Glomerular visceral epithelial cell (primary cell): Measurements from ENCODE around the gene SPPL2C.

Experiments used
- DNase-seq: peaks from one replicate; pipeline ENCODE4 v3.0.0-alpha.2; 2016; ENCODE audit errors: extremely low spot score

The SPPL2C gene

GRCh38 chr17:45877467-45877866 is 32.8 kb downstream of the SPPL2C start:
- DNase-seq: no peak

- no peak for DNase-seq
Measured at GRCh38 chr17:45883063-45883462, 38.4 kb downstream of the SPPL2C start.

GRCh38 chr17:45886852-45887251 is 42.2 kb downstream of the SPPL2C start:
- DNase-seq: no peak

GRCh38 chr17:45888392-45888791 is 43.7 kb downstream of the SPPL2C start:
- no peak for DNase-seq

GRCh38 chr17:45889579-45889978 is 44.9 kb downstream of the SPPL2C start:
- no peak for DNase-seq

- DNase-seq: no peak
Measured at GRCh38 chr17:45893725-45894021, 49.0 kb downstream of the SPPL2C start.

- DNase-seq: peak; percentile 88
Measured at GRCh38 chr17:45894022-45894784, 49.5 kb downstream of the SPPL2C start, which contains the start of gene MAPT. MAPT (plus strand) TSS chr17:45894554; CDS start chr17:45962338, 67,784 bp downstream.

GRCh38 chr17:45895304-45895968 is 50.8 kb downstream of the SPPL2C start:
- DNase-seq: no peak

- no peak for DNase-seq
Measured at GRCh38 chr17:45895969-45896785, 51.5 kb downstream of the SPPL2C start.
